Measurements from ENCODE around the gene DCAF4.
A peak's percentile ranks its signal among the peaks of the same experiment; 100 is the strongest.

Gene DCAF4

DNA sequence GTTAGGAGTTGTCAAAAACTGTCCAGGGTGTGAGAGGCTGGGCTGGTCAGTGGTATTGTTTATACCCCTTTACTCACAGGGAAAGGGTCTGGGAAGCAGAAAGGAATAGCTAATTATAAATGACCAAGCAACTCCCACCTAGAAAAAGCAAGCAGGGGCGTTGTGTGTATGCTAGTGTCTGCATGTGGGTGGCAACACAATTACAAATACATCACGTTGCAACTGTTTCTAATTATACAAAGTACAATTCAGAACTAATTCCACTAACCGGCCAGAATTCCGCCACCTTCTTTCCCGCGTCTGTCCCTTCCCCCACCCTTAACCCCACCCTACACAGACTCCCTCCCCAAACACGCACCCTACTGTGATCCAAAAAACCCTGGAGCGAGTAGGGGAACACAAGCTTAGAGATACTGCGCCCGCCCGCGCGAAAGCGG is 34.6 kb upstream of the DCAF4 start:
- H2BK12ac ChIP-seq (ENCODE audit: low read length), result no peak overlapping the region
- H3K23ac ChIP-seq (ENCODE audit: low read length), result no peak overlapping the region
- no peak overlapping the region for H2BK5ac ChIP-seq (ENCODE audit: low read depth, low read length, poor library complexity)
- H4K8ac ChIP-seq (ENCODE audit: low read depth, low read length), result no peak overlapping the region
- no peak for DNase-seq
- no CpG with 5 or more reads among the region's 14 CpGs for WGBS (ENCODE audit: extremely low coverage, insufficient coverage, insufficient read length)
- no peaks in the 10 kb centered on the region for H3K79me1 ChIP-seq (ENCODE audit: low read length)
- no peak overlapping the region for H3K14ac ChIP-seq (ENCODE audit: low read length)
- no peaks in the 10 kb centered on the region for H3K36me3 ChIP-seq (ENCODE audit: control insufficient read depth in 1 of 2, insufficient read depth in 2 of 2, low read length in 2 of 2)
- H3K4me1 ChIP-seq (ENCODE audit: control insufficient read depth in 1 of 2, insufficient read depth in 2 of 2, low read length in 2 of 2), result peaks cover 14 to 19% of the 10 kb centered on the region in 2 experiments
- no peak overlapping the region for H3K4me3 ChIP-seq (ENCODE audit: low read depth, low read length)
- H3K9me3 ChIP-seq (ENCODE audit: insufficient read depth, low read depth, low read length), result peaks cover 2% of the 10 kb centered on the region
- H4K91ac ChIP-seq (ENCODE audit: low read depth, low read length), result no peak overlapping the region
- H2AFZ ChIP-seq (ENCODE audit: insufficient read depth, low read length, poor library complexity), result no peak overlapping the region
- no peak overlapping the region for H2BK120ac ChIP-seq (ENCODE audit: insufficient read depth, low read length, poor library complexity)
- no peak overlapping the region for H2AK5ac ChIP-seq (ENCODE audit: low read length)
- H3K79me2 ChIP-seq (ENCODE audit: control insufficient read depth, insufficient read depth, low read length, poor library complexity), result no peaks in the 10 kb centered on the region
- no peak overlapping the region for H4K12ac ChIP-seq (ENCODE audit: low read depth, low read length)
- H3K9ac ChIP-seq (ENCODE audit: low read length), result no peak overlapping the region
- H3K4me2 ChIP-seq (ENCODE audit: low read length), result peak overlapping the region; percentile 98
- H3K4ac ChIP-seq (ENCODE audit: low read depth, low read length), result no peak overlapping the region
- H3K18ac ChIP-seq (ENCODE audit: low read length), result no peak overlapping the region
- H3K27ac ChIP-seq (ENCODE audit: low read depth, low read length), result no peak overlapping the region
- peaks cover 26% of the 10 kb centered on the region for H3K27me3 ChIP-seq (ENCODE audit: insufficient read depth, low read length)

DNA sequence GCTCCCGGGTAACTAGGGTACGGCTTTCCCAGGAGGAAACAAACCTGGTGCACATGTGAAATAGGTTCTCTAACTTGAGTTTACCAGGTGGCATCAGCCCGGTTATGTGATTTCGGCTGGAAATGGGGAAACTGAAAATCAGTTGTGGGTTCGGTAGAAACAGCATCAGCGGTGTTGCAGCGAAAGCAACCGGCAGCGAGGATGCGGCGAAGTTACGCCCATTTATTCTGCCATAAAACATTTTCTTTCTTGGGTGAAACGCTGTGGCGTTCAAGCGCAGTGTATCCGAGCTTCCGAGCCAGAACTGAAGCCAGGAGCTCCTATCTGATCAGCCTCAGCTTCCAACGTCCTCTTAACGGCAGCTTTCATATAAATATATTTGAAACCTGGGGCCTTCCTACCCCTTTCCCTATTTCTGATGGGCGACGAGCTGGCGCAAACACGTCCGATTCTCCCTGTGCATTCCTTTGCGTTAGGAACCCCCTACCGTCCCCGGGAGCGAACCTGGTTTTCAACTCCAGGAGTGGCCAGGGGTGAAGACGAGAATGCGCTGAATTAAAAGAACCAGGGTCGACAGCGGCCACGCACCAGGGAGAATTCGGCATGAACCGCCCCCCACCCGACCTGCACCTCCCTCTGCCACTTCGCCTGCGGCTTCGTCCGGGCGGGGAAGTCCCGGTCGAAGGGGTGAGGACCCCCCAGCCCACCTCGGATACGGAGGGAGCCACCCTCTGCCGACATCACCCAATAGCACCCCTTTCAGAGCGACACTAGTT is 34.0 kb upstream of the DCAF4 start:
- Histone ChIP-seq H3K14ac (ENCODE audit: low read length) (no peak overlapping the region), H4K12ac (ENCODE audit: low read depth, low read length) (no peak overlapping the region), H3K23ac (ENCODE audit: low read length) (no peak overlapping the region), H3K36me3 (ENCODE audit: control insufficient read depth in 1 of 2, insufficient read depth in 2 of 2, low read length in 2 of 2) (no peaks in the 10 kb centered on the region), H3K4me3 (ENCODE audit: low read depth, low read length) (peak overlapping the region; percentile 81), H3K79me2 (ENCODE audit: control insufficient read depth, insufficient read depth, low read length, poor library complexity) (no peaks in the 10 kb centered on the region), H3K18ac (ENCODE audit: low read length) (no peak overlapping the region), H3K9me3 (ENCODE audit: insufficient read depth, low read depth, low read length) (peaks cover 2% of the 10 kb centered on the region), H4K8ac (ENCODE audit: low read depth, low read length) (no peak overlapping the region), H2BK12ac (ENCODE audit: low read length) (no peak overlapping the region), H2BK120ac (ENCODE audit: insufficient read depth, low read length, poor library complexity) (no peak overlapping the region), H3K27ac (ENCODE audit: low read depth, low read length) (no peak overlapping the region), H3K79me1 (ENCODE audit: low read length) (no peaks in the 10 kb centered on the region), H2AK5ac (ENCODE audit: low read length) (no peak overlapping the region), H3K4me2 (ENCODE audit: low read length) (peak overlapping the region; percentile 98), H2BK5ac (ENCODE audit: low read depth, low read length, poor library complexity) (no peak overlapping the region), H3K4me1 (ENCODE audit: control insufficient read depth in 1 of 2, insufficient read depth in 2 of 2, low read length in 2 of 2) (peaks cover 14 to 19% of the 10 kb centered on the region in 2 experiments), H3K4ac (ENCODE audit: low read depth, low read length) (no peak overlapping the region), H2AFZ (ENCODE audit: insufficient read depth, low read length, poor library complexity) (peak overlapping the region; percentile 18), H3K27me3 (ENCODE audit: insufficient read depth, low read length) (peaks cover 26% of the 10 kb centered on the region), H4K91ac (ENCODE audit: low read depth, low read length) (no peak overlapping the region), H3K9ac (ENCODE audit: low read length) (peak overlapping the region; percentile 20)
- DNase-seq, result peak in 1 of 2 donors; percentile 31
- WGBS (ENCODE audit: extremely low coverage, insufficient coverage, insufficient read length), result no CpG with 5 or more reads among the region's 47 CpGs

DNA sequence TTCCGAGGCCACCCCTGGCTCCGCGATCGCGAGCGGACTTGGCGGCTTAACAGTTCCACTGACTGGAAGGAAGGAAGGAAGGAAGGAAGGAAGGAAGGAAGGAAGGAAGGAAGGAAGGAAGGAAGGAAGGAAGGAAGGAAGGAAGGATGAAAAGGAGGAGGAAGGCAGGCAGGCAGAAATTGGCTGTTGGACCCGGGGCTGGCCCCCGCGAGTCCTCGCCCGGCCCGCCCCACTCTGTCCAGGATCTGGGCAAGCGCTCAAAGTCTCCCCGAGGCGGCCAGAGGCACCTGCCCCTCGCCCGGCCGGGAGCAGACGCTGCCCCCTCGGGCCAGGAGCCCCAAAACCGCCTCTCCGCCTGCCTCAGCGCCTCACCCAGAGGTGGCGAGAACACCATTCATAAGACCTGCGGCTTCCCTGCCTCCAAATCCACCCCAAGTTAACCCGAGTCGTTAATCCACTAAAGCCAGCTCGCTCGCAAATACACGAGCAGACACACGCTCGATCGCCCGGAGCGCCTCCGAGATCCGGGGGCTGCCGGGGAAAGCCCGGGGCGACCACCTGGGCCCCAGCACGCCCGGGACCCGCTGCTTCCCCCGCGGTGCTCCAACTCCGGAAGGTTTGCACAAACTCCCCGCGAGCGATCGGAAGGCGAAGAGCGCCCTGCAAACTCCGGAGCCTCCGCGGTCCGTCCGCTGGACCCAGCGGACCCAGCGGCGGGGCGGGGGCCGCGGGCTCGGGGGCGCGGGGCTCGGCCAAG is 33.2 kb upstream of the DCAF4 start:
- no CpG with 5 or more reads among the region's 68 CpGs for whole genome bisulfite sequencing (ENCODE audit: extremely low coverage, insufficient coverage, insufficient read length)
- no peak overlapping the region for H3K18ac ChIP-seq (ENCODE audit: low read length)

GRCh38 chr14:72893636-72894322 is 32.5 kb upstream of the DCAF4 start, which contains the start of gene DPF3:
TSS of gene DPF3 (minus strand) at chr14:72894101. CDS start at chr14:72894088, 13 bp downstream.
- Histone ChIP-seq H4K91ac (ENCODE audit: low read depth, low read length) (no peak within 1 kb of the TSS), H3K9ac (ENCODE audit: low read length) (peak within 1 kb of the TSS; percentile 21), H3K79me2 (ENCODE audit: control insufficient read depth, insufficient read depth, low read length, poor library complexity) (no peaks in the 10 kb centered on the region), H3K27ac (ENCODE audit: low read depth, low read length) (no peak within 1 kb of the TSS), H3K4me2 (ENCODE audit: low read length) (peak within 1 kb of the TSS; percentile 98), H3K4ac (ENCODE audit: low read depth, low read length) (no peak within 1 kb of the TSS), H2AFZ (ENCODE audit: insufficient read depth, low read length, poor library complexity) (peak within 1 kb of the TSS; percentile 30), H3K18ac (ENCODE audit: low read length) (no peak within 1 kb of the TSS), H2AK5ac (ENCODE audit: low read length) (no peak within 1 kb of the TSS), H2BK12ac (ENCODE audit: low read length) (no peak within 1 kb of the TSS), H3K27me3 (ENCODE audit: insufficient read depth, low read length) (peaks cover 26% of the 10 kb centered on the region), H3K36me3 (ENCODE audit: control insufficient read depth in 1 of 2, insufficient read depth in 2 of 2, low read length in 2 of 2) (no peaks in the 10 kb centered on the region), H3K4me3 (ENCODE audit: low read depth, low read length) (peak within 1 kb of the TSS; percentile 81), H3K14ac (ENCODE audit: low read length) (no peak within 1 kb of the TSS), H3K79me1 (ENCODE audit: low read length) (no peaks in the 10 kb centered on the region), H3K9me3 (ENCODE audit: insufficient read depth, low read depth, low read length) (peaks cover 2% of the 10 kb centered on the region), H3K23ac (ENCODE audit: low read length) (no peak within 1 kb of the TSS), H4K12ac (ENCODE audit: low read depth, low read length) (no peak within 1 kb of the TSS), H2BK5ac (ENCODE audit: low read depth, low read length, poor library complexity) (no peak within 1 kb of the TSS), H3K4me1 (ENCODE audit: control insufficient read depth in 1 of 2, insufficient read depth in 2 of 2, low read length in 2 of 2) (peaks cover 14 to 19% of the 10 kb centered on the region in 2 experiments), H2BK120ac (ENCODE audit: insufficient read depth, low read length, poor library complexity) (no peak within 1 kb of the TSS), H4K8ac (ENCODE audit: low read depth, low read length) (no peak within 1 kb of the TSS)
- peak; percentile 96 to 97 for DNase-seq
- no CpG with 5 or more reads among the region's 54 CpGs for WGBS (ENCODE audit: extremely low coverage, insufficient coverage, insufficient read length)

More for the DNA sequence above, 33.2 kb upstream of the DCAF4 start:
- Histone ChIP-seq H2BK120ac (ENCODE audit: insufficient read depth, low read length, poor library complexity) (no peak overlapping the region), H2AFZ (ENCODE audit: insufficient read depth, low read length, poor library complexity) (peak overlapping the region; percentile 30), H3K27ac (ENCODE audit: low read depth, low read length) (no peak overlapping the region), H4K91ac (ENCODE audit: low read depth, low read length) (no peak overlapping the region), H3K14ac (ENCODE audit: low read length) (no peak overlapping the region), H2BK12ac (ENCODE audit: low read length) (no peak overlapping the region), H3K79me2 (ENCODE audit: control insufficient read depth, insufficient read depth, low read length, poor library complexity) (no peaks in the 10 kb centered on the region), H3K4me1 (ENCODE audit: control insufficient read depth in 1 of 2, insufficient read depth in 2 of 2, low read length in 2 of 2) (peaks cover 14 to 19% of the 10 kb centered on the region in 2 experiments), H4K8ac (ENCODE audit: low read depth, low read length) (no peak overlapping the region), H3K23ac (ENCODE audit: low read length) (no peak overlapping the region), H3K4me3 (ENCODE audit: low read depth, low read length) (peak overlapping the region; percentile 81), H2BK5ac (ENCODE audit: low read depth, low read length, poor library complexity) (no peak overlapping the region), H3K4me2 (ENCODE audit: low read length) (peak overlapping the region; percentile 98), H3K36me3 (ENCODE audit: control insufficient read depth in 1 of 2, insufficient read depth in 2 of 2, low read length in 2 of 2) (no peaks in the 10 kb centered on the region), H2AK5ac (ENCODE audit: low read length) (no peak overlapping the region), H4K12ac (ENCODE audit: low read depth, low read length) (no peak overlapping the region), H3K9me3 (ENCODE audit: insufficient read depth, low read depth, low read length) (peaks cover 2% of the 10 kb centered on the region), H3K9ac (ENCODE audit: low read length) (peak overlapping the region; percentile 21), H3K27me3 (ENCODE audit: insufficient read depth, low read length) (peaks cover 26% of the 10 kb centered on the region), H3K79me1 (ENCODE audit: low read length) (no peaks in the 10 kb centered on the region), H3K4ac (ENCODE audit: low read depth, low read length) (no peak overlapping the region)
- peak in 1 of 2 donors; percentile 24 for DNase-seq

All from trophoblast cell (in vitro differentiated cells and primary cell).